Neural cell (in vitro differentiated cells): Measurements from ENCODE around the gene AP2B1. TPM values are rescaled to one million over a fixed set of nuclear protein-coding genes. Genes with fewer than 3 reads are reported as not detected.
"Not testable (repeated sequence)": the region's sequence is repeated elsewhere in the genome, so short reads cannot be mapped to it uniquely, and the experiment has no call there.

Source experiments
- H2AFZ ChIP-seq: fragments of 200-600, 300-800 bp; sonication (generic), shearing (Covaris generic); 2 replicates; pipeline ENCODE4 v1.6.0; 2014; ENCODE audit warnings: low read depth, mild to moderate bottlenecking, antibody characterized with exemption, low read length, moderate library complexity
- H3F3A ChIP-seq: fragments of 200-600 bp; shearing (Covaris generic); 2 replicates; pipeline ENCODE4 v1.6.1; 2016; ENCODE audit warnings: mild to moderate bottlenecking, moderate library complexity, mixed read lengths, antibody characterized with exemption, low read length; ENCODE audit not compliant: insufficient read depth, poor library complexity, severe bottlenecking
- H3K27ac ChIP-seq: fragments of 200-600, 300-800 bp; sonication (generic), shearing (Covaris generic); 2 replicates; pipeline ENCODE4 v1.5.1; 2014; ENCODE audit warnings: mild to moderate bottlenecking, low read length, moderate library complexity
- H3K27me3 ChIP-seq: fragments of 300-800, 200-600 bp; sonication (generic), shearing (Covaris generic); 2 replicates; pipeline ENCODE4 v1.6.0; 2014; ENCODE audit warnings: mild to moderate bottlenecking, low read depth, low read length, moderate library complexity; ENCODE audit not compliant: insufficient read depth
- H3K36me3 ChIP-seq: fragments of 300-800, 200-600 bp; sonication (generic), shearing (Covaris generic); 2 replicates; pipeline ENCODE4 v1.5.1; 2014; ENCODE audit warnings: mild to moderate bottlenecking, antibody characterized with exemption, low read length, moderate library complexity; ENCODE audit not compliant: insufficient read depth
- H3K4me2 ChIP-seq: fragments of 300-800, 200-600 bp; sonication (generic), shearing (Covaris generic); 2 replicates; pipeline ENCODE4 v1.6.0; 2014; ENCODE audit warnings: mild to moderate bottlenecking, low read length
- H3K4me3 ChIP-seq: fragments of 300-800, 200-600 bp; sonication (generic), shearing (Covaris generic); 2 replicates; pipeline ENCODE4 v1.5.1; 2014; ENCODE audit warnings: mild to moderate bottlenecking, low read length, moderate library complexity
- H3K79me2 ChIP-seq: fragments of 200-600 bp; shearing (Covaris generic); replicated peaks from 2 replicates; pipeline ENCODE4 v1.6.0; 2014; ENCODE audit warnings: mild to moderate bottlenecking, low read length, moderate library complexity; ENCODE audit not compliant: insufficient read depth
- H3K9ac ChIP-seq: fragments of 300-800, 200-600 bp; sonication (generic), shearing (Covaris generic); 2 replicates; pipeline ENCODE4 v1.6.1; 2016; ENCODE audit warnings: mild to moderate bottlenecking, low read length, mixed read lengths
- H3K9me2 ChIP-seq: fragments of 200-600 bp; shearing (Covaris generic); 2 replicates; pipeline ENCODE4 v1.6.1; 2016; ENCODE audit warnings: mild to moderate bottlenecking, low read length, mixed read lengths; ENCODE audit not compliant: insufficient read depth
- H3K9me3 ChIP-seq: fragments of 200-600, 300-800 bp; sonication (generic), shearing (Covaris generic); 2 replicates; pipeline ENCODE4 v1.6.1; 2016; ENCODE audit warnings: mild to moderate bottlenecking, mixed run types, low read length, moderate library complexity, mixed read lengths
- H4K20me1 ChIP-seq: fragments of 200-600 bp; shearing (Covaris generic); 2 replicates; pipeline ENCODE4 v1.6.1; 2016; ENCODE audit warnings: mild to moderate bottlenecking, mixed run types; ENCODE audit not compliant: insufficient read depth
- CTCF ChIP-seq: fragments of 450-650 bp; IDR thresholded peaks from 2 replicates; pipeline ENCODE4 v1.5.1; 2014; ENCODE audit warnings: antibody characterized with exemption, mild to moderate bottlenecking, moderate library complexity; ENCODE audit not compliant: poor library complexity, severe bottlenecking
- EP300 ChIP-seq: fragments of 450-650 bp; conservative IDR thresholded peaks from 2 replicates; pipeline ENCODE4 v1.6.1; 2014; ENCODE audit warnings: antibody characterized with exemption, mild to moderate bottlenecking, moderate library complexity; ENCODE audit not compliant: poor library complexity, severe bottlenecking
- EZH2 ChIP-seq: fragments of 200-600, 300-800 bp; shearing (Covaris generic), sonication (generic); IDR thresholded peaks from 2 replicates; pipeline ENCODE4 v1.6.1; 2014; ENCODE audit warnings: antibody characterized with exemption, low read length, borderline replicate concordance, mild to moderate bottlenecking; ENCODE audit not compliant: insufficient read depth, poor library complexity, severe bottlenecking
- MXI1 ChIP-seq: fragments of 450-650 bp; conservative IDR thresholded peaks from 2 replicates; pipeline ENCODE4 v1.6.1; 2014; ENCODE audit warnings: antibody characterized with exemption, mild to moderate bottlenecking; ENCODE audit not compliant: poor library complexity, severe bottlenecking
- POLR2AphosphoS5 ChIP-seq: IDR thresholded peaks from 2 replicates; pipeline ENCODE4 v1.6.1; 2012
- RAD21 ChIP-seq: fragments of 450-650 bp; conservative IDR thresholded peaks from 2 replicates; pipeline ENCODE4 v1.6.1; 2014; ENCODE audit warnings: antibody characterized with exemption, mild to moderate bottlenecking, moderate library complexity
- SMC3 ChIP-seq: fragments of 450-650 bp; conservative IDR thresholded peaks from 2 replicates; pipeline ENCODE4 v1.6.1; 2014; ENCODE audit warnings: antibody characterized with exemption, mild to moderate bottlenecking, moderate library complexity; ENCODE audit not compliant: poor library complexity
- TAF1 ChIP-seq: IDR thresholded peaks from 2 replicates; pipeline ENCODE4 v1.6.1; 2012; ENCODE audit warnings: low read depth
- polyA plus RNA-seq: library from polyadenylated mRNA; depleted of rRNA; stranded (reverse); fragments of >200 nt; gene quantifications from 2 replicates; pipeline ENCODE4 v1.2.3, GENCODE V29; 2014
- TF ChIP-seq, protein P1 (sequence below): IDR thresholded peaks from 2 replicates; pipeline ENCODE4 v1.6.1; 2012; ENCODE audit warnings: borderline replicate concordance

AP2B1 gene
- polyA plus RNA-seq, 1 donor from 2014 or later: 59.5 TPM

- no peak overlapping the region for H3K4me3 ChIP-seq
- no peaks in the 10 kb centered on the region for H3K79me2 ChIP-seq
- no peaks in the 10 kb centered on the region for H3K9me3 ChIP-seq
- H2AFZ ChIP-seq: no peak overlapping the region
- no peak overlapping the region for H3K27ac ChIP-seq
- peaks cover 13% of the 10 kb centered on the region for H3K36me3 ChIP-seq
- H3K27me3 ChIP-seq: no peaks in the 10 kb centered on the region
- no peaks in the 10 kb centered on the region for H3K9me2 ChIP-seq
- no peak overlapping the region for H3K4me2 ChIP-seq
- no peak overlapping the region for H3K9ac ChIP-seq
- no peak for TF ChIP-seq POLR2AphosphoS5
- TF ChIP-seq EZH2: no peak
- no peak for TF ChIP-seq SMC3
- TF ChIP-seq MXI1: no peak
- no peak for TF ChIP-seq EP300
- TF ChIP-seq, protein P1, sequence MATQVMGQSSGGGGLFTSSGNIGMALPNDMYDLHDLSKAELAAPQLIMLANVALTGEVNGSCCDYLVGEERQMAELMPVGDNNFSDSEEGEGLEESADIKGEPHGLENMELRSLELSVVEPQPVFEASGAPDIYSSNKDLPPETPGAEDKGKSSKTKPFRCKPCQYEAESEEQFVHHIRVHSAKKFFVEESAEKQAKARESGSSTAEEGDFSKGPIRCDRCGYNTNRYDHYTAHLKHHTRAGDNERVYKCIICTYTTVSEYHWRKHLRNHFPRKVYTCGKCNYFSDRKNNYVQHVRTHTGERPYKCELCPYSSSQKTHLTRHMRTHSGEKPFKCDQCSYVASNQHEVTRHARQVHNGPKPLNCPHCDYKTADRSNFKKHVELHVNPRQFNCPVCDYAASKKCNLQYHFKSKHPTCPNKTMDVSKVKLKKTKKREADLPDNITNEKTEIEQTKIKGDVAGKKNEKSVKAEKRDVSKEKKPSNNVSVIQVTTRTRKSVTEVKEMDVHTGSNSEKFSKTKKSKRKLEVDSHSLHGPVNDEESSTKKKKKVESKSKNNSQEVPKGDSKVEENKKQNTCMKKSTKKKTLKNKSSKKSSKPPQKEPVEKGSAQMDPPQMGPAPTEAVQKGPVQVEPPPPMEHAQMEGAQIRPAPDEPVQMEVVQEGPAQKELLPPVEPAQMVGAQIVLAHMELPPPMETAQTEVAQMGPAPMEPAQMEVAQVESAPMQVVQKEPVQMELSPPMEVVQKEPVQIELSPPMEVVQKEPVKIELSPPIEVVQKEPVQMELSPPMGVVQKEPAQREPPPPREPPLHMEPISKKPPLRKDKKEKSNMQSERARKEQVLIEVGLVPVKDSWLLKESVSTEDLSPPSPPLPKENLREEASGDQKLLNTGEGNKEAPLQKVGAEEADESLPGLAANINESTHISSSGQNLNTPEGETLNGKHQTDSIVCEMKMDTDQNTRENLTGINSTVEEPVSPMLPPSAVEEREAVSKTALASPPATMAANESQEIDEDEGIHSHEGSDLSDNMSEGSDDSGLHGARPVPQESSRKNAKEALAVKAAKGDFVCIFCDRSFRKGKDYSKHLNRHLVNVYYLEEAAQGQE: no peak
- no peak for TF ChIP-seq TAF1
- no peak for TF ChIP-seq RAD21
- no peak for TF ChIP-seq CTCF
- H4K20me1 ChIP-seq: no peaks in the 10 kb centered on the region
- H3F3A ChIP-seq: no peaks in the 10 kb centered on the region
Observed at GRCh38 chr17:35607239-35607847, 20.2 kb downstream of the AP2B1 start.

DNA sequence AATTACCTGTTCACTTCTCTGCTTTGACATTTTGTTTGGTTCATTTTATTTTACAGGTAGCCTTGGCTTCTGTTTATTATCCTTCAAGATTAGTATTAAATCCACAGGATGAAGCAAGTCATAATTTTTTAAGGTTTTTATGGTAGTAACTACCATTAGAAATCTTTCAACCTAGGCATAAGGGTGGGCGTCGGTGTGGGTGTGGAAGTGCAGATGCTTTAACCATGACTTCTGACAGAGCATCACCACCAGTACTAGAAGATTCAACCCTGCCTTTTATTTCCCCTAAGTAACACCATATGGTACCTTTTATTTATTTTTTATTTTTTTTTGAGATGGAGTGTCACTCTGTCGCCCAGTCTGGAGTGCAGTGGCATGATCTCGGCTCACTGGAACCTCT is 22.7 kb downstream of the AP2B1 start:
- Histone ChIP-seq H3F3A (no peaks in the 10 kb centered on the region), H3K9me2 (no peaks in the 10 kb centered on the region), H3K79me2 (no peaks in the 10 kb centered on the region), H3K9ac (no peak overlapping the region), H3K9me3 (no peaks in the 10 kb centered on the region), H3K27me3 (no peaks in the 10 kb centered on the region), H3K4me3 (no peak overlapping the region), H3K4me2 (no peak overlapping the region), H4K20me1 (peaks cover 8% of the 10 kb centered on the region), H3K36me3 (peaks cover 6% of the 10 kb centered on the region), H3K27ac (no peak overlapping the region), H2AFZ (no peak overlapping the region)
- TF ChIP-seq RAD21 (no peak), EZH2 (no peak), SMC3 (no peak), CTCF (no peak), EP300 (no peak), MXI1 (no peak), TAF1 (no peak)

GRCh38 chr17:35610746-35611145 is 23.6 kb downstream of the AP2B1 start:
- not testable (repeated sequence) for H3K27me3 ChIP-seq, H3K9ac ChIP-seq, H2AFZ ChIP-seq, H3F3A ChIP-seq, H3K4me3 ChIP-seq, H3K4me2 ChIP-seq, H3K9me3 ChIP-seq, H3K9me2 ChIP-seq, H3K27ac ChIP-seq, H4K20me1 ChIP-seq, H3K36me3 ChIP-seq, H3K79me2 ChIP-seq
